ENCODE measurements around the gene GALR1. TPM values are rescaled to one million over a fixed set of nuclear protein-coding genes. Genes with fewer than 3 reads are reported as not detected.

GALR1 gene
- total RNA-seq, 1 experiment from 2014 or later = not detected

GRCh38 chr18:77316008-77316407, 66.4 kb downstream of the GALR1 start:
- no peak for ATAC-seq
- peaks cover 4% of the 10 kb centered on the region; the same call in 1 of the 2 replicates for H3K27me3 ChIP-seq (ENCODE audit: insufficient read depth, low read length)
- no peak overlapping the region for H3K9ac ChIP-seq (ENCODE audit: low read length)
- no peak for DNase-seq (ENCODE audit: low read depth, low spot score)
- H4K20me1 ChIP-seq (ENCODE audit: insufficient read depth) = no peaks in the 10 kb centered on the region
- no TSS peak for BruUV-seq (replicated peaks)
- H3K9me3 ChIP-seq (ENCODE audit: control insufficient read depth in 1 of 2, insufficient read depth in 1 of 2, low read depth in 1 of 2, low read length in 2 of 2) = no peaks in the 10 kb centered on the region
- H3K27ac ChIP-seq (ENCODE audit: low read depth, low read length) = no peak overlapping the region
- H3K36me3 ChIP-seq (ENCODE audit: control insufficient read depth in 1 of 2, insufficient read depth in 2 of 2, low read length in 2 of 2) = no peaks in the 10 kb centered on the region
- ChIA-PET RAD21 (ENCODE audit: low non-redundant PET in 1 of 2, low total read pairs in 2 of 2, uncharacterized antibody in 2 of 2, unreplicated experiment in 2 of 2) (no interaction called here), POLR2A (no interaction called here), CTCF (no interaction called here)
- TF ChIP-seq ZBTB33 (IDR thresholded peaks at IDR 0.05; ENCODE audit: extremely low read depth, insufficient replicate concordance, low read length) = no peak
- H2AFZ ChIP-seq (ENCODE audit: low read depth, low read length, poor library complexity, severe bottlenecking) = no peak overlapping the region
- no peaks in the 10 kb centered on the region for H3K4me1 ChIP-seq (ENCODE audit: control insufficient read depth in 1 of 2, insufficient read depth in 2 of 2, low read length in 2 of 2)
- no peaks in the 10 kb centered on the region for H3K79me2 ChIP-seq (ENCODE audit: insufficient read depth, low read length)
- no peaks in the 10 kb centered on the region for H3K9me2 ChIP-seq (ENCODE audit: insufficient read depth)
- intact Hi-C loops (cut with micrococcal nuclease) = no loop called here
- no peak overlapping the region for H3K4me2 ChIP-seq (ENCODE audit: low read length)
- no peak overlapping the region for H3K4me3 ChIP-seq (replicated peaks in 1 of 2; ENCODE audit: low read depth in 1 of 2, low read length in 2 of 2)

GRCh38 chr18:77316641-77317040, 67.0 kb downstream of the GALR1 start:
- Histone ChIP-seq H3K27me3 (ENCODE audit: insufficient read depth, low read length) (peaks cover 4% of the 10 kb centered on the region; the same call in 1 of the 2 replicates), H3K9me2 (ENCODE audit: insufficient read depth) (no peaks in the 10 kb centered on the region), H3K79me2 (ENCODE audit: insufficient read depth, low read length) (no peaks in the 10 kb centered on the region), H3K36me3 (ENCODE audit: control insufficient read depth in 1 of 2, insufficient read depth in 2 of 2, low read length in 2 of 2) (no peaks in the 10 kb centered on the region), H3K4me2 (ENCODE audit: low read length) (no peak overlapping the region), H3K9me3 (ENCODE audit: control insufficient read depth in 1 of 2, insufficient read depth in 1 of 2, low read depth in 1 of 2, low read length in 2 of 2) (no peaks in the 10 kb centered on the region), H4K20me1 (ENCODE audit: insufficient read depth) (no peaks in the 10 kb centered on the region), H3K27ac (ENCODE audit: low read depth, low read length) (no peak overlapping the region), H3K9ac (ENCODE audit: low read length) (no peak overlapping the region), H2AFZ (ENCODE audit: low read depth, low read length, poor library complexity, severe bottlenecking) (no peak overlapping the region), H3K4me1 (ENCODE audit: control insufficient read depth in 1 of 2, insufficient read depth in 2 of 2, low read length in 2 of 2) (no peaks in the 10 kb centered on the region), H3K4me3 (replicated peaks in 1 of 2; ENCODE audit: low read depth in 1 of 2, low read length in 2 of 2) (no peak overlapping the region)
- TF ChIP-seq REST (IDR thresholded peaks at IDR 0.05; ENCODE audit: low read depth) = no peak
- no peak for TF ChIP-seq SIN3A (IDR thresholded peaks at IDR 0.05; ENCODE audit: low read depth)
- no peak for TF ChIP-seq EGR1 (IDR thresholded peaks at IDR 0.05; ENCODE audit: low read depth)
- no peak for TF ChIP-seq EZH2phosphoT487 (IDR thresholded peaks at IDR 0.05; ENCODE audit: borderline replicate concordance)
- no peak for TF ChIP-seq YY1 (IDR thresholded peaks at IDR 0.05; ENCODE audit: extremely low read depth, insufficient replicate concordance, low read depth, low read length)
- TF ChIP-seq ZNF274 (IDR thresholded peaks at IDR 0.05; ENCODE audit: low read depth, low read length) = no peak
- no peak for TF ChIP-seq POLR2A (IDR thresholded peaks at IDR 0.05; ENCODE audit: borderline replicate concordance, extremely low read depth, insufficient read depth, insufficient read length)
- no peak for TF ChIP-seq JUND (IDR thresholded peaks at IDR 0.05)
- TF ChIP-seq MAX (IDR thresholded peaks at IDR 0.05) = no peak
- no peak for TF ChIP-seq FOSL1 (IDR thresholded peaks at IDR 0.05; ENCODE audit: low read depth)
- no peak for TF ChIP-seq CTCF (IDR thresholded peaks at IDR 0.05 in 2 of 3, conservative IDR thresholded peaks at IDR 0.05 in 1 of 3; ENCODE audit: borderline replicate concordance in 1 of 3, insufficient read depth in 1 of 3, low read depth in 2 of 3, low read length in 2 of 3)
- BruUV-seq (replicated peaks) = no TSS peak
- DNase-seq (ENCODE audit: low read depth, low spot score) (no peak), ATAC-seq (no peak)
- POLR2A ChIA-PET = no interaction called here
- intact Hi-C loops (cut with micrococcal nuclease) = no loop called here
- RAD21 ChIA-PET (ENCODE audit: low non-redundant PET in 1 of 2, low total read pairs in 2 of 2, uncharacterized antibody in 2 of 2, unreplicated experiment in 2 of 2) = no interaction called here
- CTCF ChIA-PET = no interaction called here
